DMS153 treated with DMSO at 0.1 percent for 48 hours (cell line): ENCODE results near the gene ANXA2R.
"Not testable (repeated sequence)": the region's sequence is repeated elsewhere in the genome, so short reads cannot be mapped to it uniquely, and the experiment has no call there.

Source experiments
- DNase-seq: peaks from one replicate; lab custom pipeline; 2025; ENCODE audit not compliant: unreplicated experiment; lab: John Stamatoyannopoulos, UW

Gene ANXA2R

GRCh38 chr5:43036409-43036808 is 3.7 kb downstream of the ANXA2R start:
- no peak for DNase-seq

GRCh38 chr5:43034591-43034968 is 5.5 kb downstream of the ANXA2R start:
- DNase-seq: no peak

- DNase-seq: no peak
Observed at GRCh38 chr5:43033841-43034590, 6.1 kb downstream of the ANXA2R start.

GRCh38 chr5:43027054-43027785 is 12.9 kb downstream of the ANXA2R start:
- no peak for DNase-seq

- DNase-seq: not testable (repeated sequence)
Observed at GRCh38 chr5:43025184-43025950, 14.8 kb downstream of the ANXA2R start.

- DNase-seq: no peak
Observed at GRCh38 chr5:43024217-43024616, 15.9 kb downstream of the ANXA2R start.

- no peak for DNase-seq
Observed at GRCh38 chr5:43021151-43021550, 19.0 kb downstream of the ANXA2R start.

GRCh38 chr5:43020399-43020746 is 19.7 kb downstream of the ANXA2R start:
- peak; percentile 84 for DNase-seq

GRCh38 chr5:43019614-43020398 is 20.3 kb downstream of the ANXA2R start:
- peak; percentile 94 for DNase-seq

GRCh38 chr5:43019291-43019613 is 20.9 kb downstream of the ANXA2R start:
- DNase-seq: no peak

GRCh38 chr5:43017428-43017815 is 22.7 kb downstream of the ANXA2R start:
- DNase-seq: peak; percentile 65

- no peak for DNase-seq
Observed at GRCh38 chr5:43016217-43016779, 23.8 kb downstream of the ANXA2R start.

- no peak for DNase-seq
Observed at GRCh38 chr5:43014522-43014921, 25.6 kb downstream of the ANXA2R start.

- DNase-seq: no peak
Observed at GRCh38 chr5:43010935-43011315, 29.2 kb downstream of the ANXA2R start.

- peak; percentile 98 for DNase-seq
Observed at GRCh38 chr5:43008363-43009153, 31.6 kb downstream of the ANXA2R start.

GRCh38 chr5:43007911-43008362 is 32.2 kb downstream of the ANXA2R start:
- peak; percentile 93 for DNase-seq

- peak; percentile 99 for DNase-seq
Observed at GRCh38 chr5:43007246-43007910, 32.7 kb downstream of the ANXA2R start.

- DNase-seq: no peak
Observed at GRCh38 chr5:43006424-43007202, 33.5 kb downstream of the ANXA2R start.

- no peak for DNase-seq
Observed at GRCh38 chr5:43005031-43005430, 35.1 kb downstream of the ANXA2R start.
